A673 (cell line): ENCODE results near the gene INAFM2.

Experiments used
- EZH2 ChIP-seq: fragments of 200-600 bp; sonication (generic); IDR thresholded peaks from 2 replicates; pipeline ENCODE4 v1.6.1; 2017; ENCODE audit warnings: borderline replicate concordance, low read depth, mild to moderate bottlenecking, mixed read lengths, antibody characterized with exemption, low read length; ENCODE audit not compliant: poor library complexity, severe bottlenecking
- TF ChIP-seq, protein P1 (sequence below): fragments of 300-800, 200-600 bp; sonication (generic); conservative IDR thresholded peaks from 2 replicates; pipeline ENCODE4 v1.5.1; 2017; ENCODE audit warnings: low read depth, mild to moderate bottlenecking, antibody characterized with exemption, low read length, moderate library complexity, mixed read lengths

- TF ChIP-seq, protein P1, sequence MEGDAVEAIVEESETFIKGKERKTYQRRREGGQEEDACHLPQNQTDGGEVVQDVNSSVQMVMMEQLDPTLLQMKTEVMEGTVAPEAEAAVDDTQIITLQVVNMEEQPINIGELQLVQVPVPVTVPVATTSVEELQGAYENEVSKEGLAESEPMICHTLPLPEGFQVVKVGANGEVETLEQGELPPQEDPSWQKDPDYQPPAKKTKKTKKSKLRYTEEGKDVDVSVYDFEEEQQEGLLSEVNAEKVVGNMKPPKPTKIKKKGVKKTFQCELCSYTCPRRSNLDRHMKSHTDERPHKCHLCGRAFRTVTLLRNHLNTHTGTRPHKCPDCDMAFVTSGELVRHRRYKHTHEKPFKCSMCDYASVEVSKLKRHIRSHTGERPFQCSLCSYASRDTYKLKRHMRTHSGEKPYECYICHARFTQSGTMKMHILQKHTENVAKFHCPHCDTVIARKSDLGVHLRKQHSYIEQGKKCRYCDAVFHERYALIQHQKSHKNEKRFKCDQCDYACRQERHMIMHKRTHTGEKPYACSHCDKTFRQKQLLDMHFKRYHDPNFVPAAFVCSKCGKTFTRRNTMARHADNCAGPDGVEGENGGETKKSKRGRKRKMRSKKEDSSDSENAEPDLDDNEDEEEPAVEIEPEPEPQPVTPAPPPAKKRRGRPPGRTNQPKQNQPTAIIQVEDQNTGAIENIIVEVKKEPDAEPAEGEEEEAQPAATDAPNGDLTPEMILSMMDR = no peak
- no peak for TF ChIP-seq EZH2
Measured at GRCh38 chr15:40353697-40354096, 30.2 kb downstream of the INAFM2 start.
